Endodermal cell (in vitro differentiated cells): ENCODE data around the gene YKT6. TPM values are rescaled to one million over a fixed set of nuclear protein-coding genes. Genes with fewer than 3 reads are reported as not detected.
A peak's percentile ranks its signal among the peaks of the same experiment; 100 is the strongest.

Experiments used
- DNase-seq: peaks from one replicate; pipeline ENCODE4 v3.0.0-alpha.2; 2017
- H3K27ac ChIP-seq: 2 replicates; pipeline ENCODE4 v1.5.1; 2013; ENCODE audit warnings: mild to moderate bottlenecking, low read depth, low read length, moderate library complexity
- H3K27me3 ChIP-seq: 2 replicates; pipeline ENCODE4 v1.6.1; 2013; ENCODE audit warnings: mild to moderate bottlenecking, low read length, moderate library complexity; ENCODE audit not compliant: insufficient read depth, control insufficient read depth, poor library complexity, severe bottlenecking
- H3K36me3 ChIP-seq: 2 replicates; pipeline ENCODE4 v1.7.0; 2013; ENCODE audit warnings: mild to moderate bottlenecking, low read length, moderate library complexity; ENCODE audit not compliant: control insufficient read depth, insufficient read depth
- H3K4me1 ChIP-seq: one replicate; pipeline ENCODE4 v1.7.0; 2013; ENCODE audit warnings: low read length; ENCODE audit not compliant: control insufficient read depth, insufficient read depth
- H3K4me3 ChIP-seq: 2 replicates; pipeline ENCODE4 v1.5.1; 2013; ENCODE audit warnings: mild to moderate bottlenecking, low read length, moderate library complexity
- H3K9ac ChIP-seq: 2 replicates; pipeline ENCODE4 v1.6.1; 2013; ENCODE audit warnings: mild to moderate bottlenecking, low read length, moderate library complexity; ENCODE audit not compliant: poor library complexity, severe bottlenecking; ENCODE audit errors: extremely low read depth
- H3K9me3 ChIP-seq: 2 replicates; pipeline ENCODE4 v1.6.1; 2013; ENCODE audit warnings: mild to moderate bottlenecking, low read length, moderate library complexity; ENCODE audit not compliant: control insufficient read depth
- H3K27ac Mint-ChIP-seq: 2 replicates; pipeline ENCODE4 v1.8.0; 2020; ENCODE audit warnings: mixed read lengths
- H3K27me3 Mint-ChIP-seq: 2 replicates; pipeline ENCODE4 v1.8.0; 2021; ENCODE audit warnings: mild to moderate bottlenecking, mixed read lengths; ENCODE audit not compliant: insufficient read depth
- H3K36me3 Mint-ChIP-seq: 2 replicates; pipeline ENCODE4 v1.8.0; 2020; ENCODE audit warnings: low read depth, mixed read lengths
- H3K4me1 Mint-ChIP-seq: 2 replicates; pipeline ENCODE4 v1.8.0; 2020; ENCODE audit warnings: mixed read lengths
- H3K4me3 Mint-ChIP-seq: 2 replicates; pipeline ENCODE4 v1.8.0; 2020; ENCODE audit warnings: mild to moderate bottlenecking, moderate library complexity, mixed read lengths
- H3K9me3 Mint-ChIP-seq: 2 replicates; pipeline ENCODE4 v1.8.0; 2020; ENCODE audit warnings: mild to moderate bottlenecking, mixed read lengths
- WGBS, 2 experiments: methylation state at CpG; one replicate each; pipeline versions ENCODE4 v1.1.5 to v1.1.7; 2013; ENCODE audit warnings: missing lambda C conversion rate in 2 of 2, mixed read lengths in 1 of 2; ENCODE audit not compliant: insufficient coverage in 1 of 2, insufficient read length in 1 of 2; 5-methylcytosine and 5-hydroxymethylcytosine counted together
- total RNA-seq, 2 donors: library from RNA; stranded (reverse); fragmentation: NEBNext Ultra II Directional in 1 of 2; extraction: Animal tissue kit (Norgen Biotek cat#: 25700) in 1 of 2; gene quantifications; 2 replicates in 1 of 2; 3 replicates in 1 of 2; pipeline ENCODE4 v1.2.1, GENCODE V29; 2021
- TF ChIP-seq, protein P1 (sequence below): fragments of 200-600 bp; sonication (generic); conservative IDR thresholded peaks from 2 replicates; pipeline ENCODE4 v1.5.0; 2021; ENCODE audit warnings: antibody characterized with exemption, mild to moderate bottlenecking

Gene YKT6
- total RNA-seq, 2 donors from 2014 or later, result 96.2 to 101 TPM

DNA sequence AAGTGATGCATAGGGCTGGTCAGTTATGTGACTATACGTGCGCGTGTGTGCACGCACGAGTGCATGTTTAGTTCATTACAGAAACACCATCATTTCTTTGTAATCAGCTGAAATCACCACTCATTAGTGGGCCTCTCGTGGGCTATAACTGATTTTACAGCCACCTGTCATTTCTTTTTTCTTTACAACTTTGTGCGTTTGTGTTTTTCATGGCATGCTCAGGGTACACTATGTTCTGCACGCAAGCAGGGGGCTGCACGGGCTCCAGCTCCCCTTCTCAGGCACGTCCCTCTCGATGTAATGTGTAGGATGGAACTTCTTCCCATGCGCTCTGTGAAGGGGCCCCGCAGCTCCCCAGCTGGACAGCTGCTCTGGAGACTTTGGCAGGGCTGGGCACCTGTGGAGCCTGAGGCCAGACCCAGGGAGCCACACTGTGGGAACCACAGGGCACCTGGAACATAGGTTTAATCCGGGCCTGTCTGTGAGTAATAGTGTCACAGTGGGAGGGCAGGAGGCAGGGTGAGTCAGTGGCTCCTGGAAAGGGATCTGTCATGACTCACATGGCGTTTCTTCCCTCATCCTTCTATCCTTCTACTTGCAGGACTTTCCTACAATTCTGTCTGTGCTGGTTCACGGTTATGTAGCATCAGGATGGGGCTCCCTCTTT lies 16.4 kb upstream of the YKT6 start:
- H3K27me3 Mint-ChIP-seq, result peaks cover 19% of the 10 kb centered on the region
- no peaks in the 10 kb centered on the region for H3K27me3 ChIP-seq
- H3K9me3 ChIP-seq, result peaks cover 7% of the 10 kb centered on the region
- H3K4me1 ChIP-seq, result peaks cover 2% of the 10 kb centered on the region
- no peak overlapping the region for H3K9ac ChIP-seq
- WGBS, 2 experiments, result 81 to 88% methylated on average over 8 to 16 of the region's 16 CpGs
- TF ChIP-seq, protein P1, sequence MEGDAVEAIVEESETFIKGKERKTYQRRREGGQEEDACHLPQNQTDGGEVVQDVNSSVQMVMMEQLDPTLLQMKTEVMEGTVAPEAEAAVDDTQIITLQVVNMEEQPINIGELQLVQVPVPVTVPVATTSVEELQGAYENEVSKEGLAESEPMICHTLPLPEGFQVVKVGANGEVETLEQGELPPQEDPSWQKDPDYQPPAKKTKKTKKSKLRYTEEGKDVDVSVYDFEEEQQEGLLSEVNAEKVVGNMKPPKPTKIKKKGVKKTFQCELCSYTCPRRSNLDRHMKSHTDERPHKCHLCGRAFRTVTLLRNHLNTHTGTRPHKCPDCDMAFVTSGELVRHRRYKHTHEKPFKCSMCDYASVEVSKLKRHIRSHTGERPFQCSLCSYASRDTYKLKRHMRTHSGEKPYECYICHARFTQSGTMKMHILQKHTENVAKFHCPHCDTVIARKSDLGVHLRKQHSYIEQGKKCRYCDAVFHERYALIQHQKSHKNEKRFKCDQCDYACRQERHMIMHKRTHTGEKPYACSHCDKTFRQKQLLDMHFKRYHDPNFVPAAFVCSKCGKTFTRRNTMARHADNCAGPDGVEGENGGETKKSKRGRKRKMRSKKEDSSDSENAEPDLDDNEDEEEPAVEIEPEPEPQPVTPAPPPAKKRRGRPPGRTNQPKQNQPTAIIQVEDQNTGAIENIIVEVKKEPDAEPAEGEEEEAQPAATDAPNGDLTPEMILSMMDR, result no peak
- no peaks in the 10 kb centered on the region for H3K36me3 Mint-ChIP-seq
- no peaks in the 10 kb centered on the region for H3K36me3 ChIP-seq
- no peak overlapping the region for H3K4me3 ChIP-seq
- peak; percentile 82 for DNase-seq
- H3K27ac Mint-ChIP-seq, result no peak overlapping the region
- no peak overlapping the region for H3K4me3 Mint-ChIP-seq
- no peak overlapping the region for H3K27ac ChIP-seq
- H3K9me3 Mint-ChIP-seq, result peaks cover 13% of the 10 kb centered on the region
- peaks cover 7% of the 10 kb centered on the region for H3K4me1 Mint-ChIP-seq

DNA sequence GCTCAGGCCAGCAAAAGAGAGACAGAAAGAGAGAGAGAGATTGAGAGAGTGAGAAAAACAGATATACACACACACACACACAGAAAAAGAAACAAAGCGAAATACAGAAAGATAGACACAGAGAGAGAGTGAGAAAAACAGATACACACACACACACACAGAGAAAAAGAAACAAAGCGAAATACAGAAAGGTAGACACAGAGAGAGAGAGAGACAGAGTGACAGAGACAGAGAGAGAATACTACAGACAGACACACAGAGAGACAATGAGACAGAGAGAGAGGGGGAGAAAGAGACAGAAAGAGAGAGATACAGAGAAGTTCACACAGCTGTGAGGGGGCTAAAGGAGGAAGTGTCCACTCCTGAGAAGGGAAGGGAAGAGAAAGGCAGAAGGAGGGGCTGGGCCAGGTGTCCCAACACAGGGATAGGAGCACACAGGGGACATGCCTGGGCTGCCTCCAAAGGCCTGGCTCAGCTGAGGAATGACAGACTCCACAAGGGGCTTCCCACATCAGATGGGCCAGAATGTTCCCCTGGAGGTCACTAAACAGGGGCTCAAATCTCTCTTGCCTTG lies 15.8 kb upstream of the YKT6 start:
- Histone ChIP-seq H3K36me3 (no peaks in the 10 kb centered on the region), H3K27me3 (no peaks in the 10 kb centered on the region), H3K4me1 (peaks cover 2% of the 10 kb centered on the region), H3K9ac (no peak overlapping the region), H3K27ac (no peak overlapping the region), H3K4me3 (no peak overlapping the region), H3K9me3 (peaks cover 7% of the 10 kb centered on the region)
- H3K4me3 Mint-ChIP-seq, result no peak overlapping the region
- DNase-seq, result no peak
- 89 to 100% methylated on average over 1 of the region's 2 CpGs for WGBS, 2 experiments
- H3K36me3 Mint-ChIP-seq, result no peaks in the 10 kb centered on the region
- peaks cover 13% of the 10 kb centered on the region for H3K9me3 Mint-ChIP-seq
- TF ChIP-seq, protein P1, result no peak
- H3K27ac Mint-ChIP-seq, result no peak overlapping the region
- H3K4me1 Mint-ChIP-seq, result peaks cover 7% of the 10 kb centered on the region
- H3K27me3 Mint-ChIP-seq, result peaks cover 19% of the 10 kb centered on the region

GRCh38 chr7:44185729-44186128 lies 15.0 kb upstream of the YKT6 start:
- Histone ChIP-seq H3K4me3 (no peak overlapping the region), H3K9me3 (peaks cover 7% of the 10 kb centered on the region), H3K9ac (no peak overlapping the region), H3K4me1 (peaks cover 2% of the 10 kb centered on the region), H3K36me3 (no peaks in the 10 kb centered on the region), H3K27me3 (no peaks in the 10 kb centered on the region), H3K27ac (no peak overlapping the region)
- TF ChIP-seq, protein P1, result no peak
- no peak overlapping the region for H3K4me3 Mint-ChIP-seq
- no peak for DNase-seq
- 80 to 94% methylated on average over 1 to 5 of the region's 5 CpGs for WGBS, 2 experiments
- peaks cover 19% of the 10 kb centered on the region for H3K27me3 Mint-ChIP-seq
- peaks cover 13% of the 10 kb centered on the region for H3K9me3 Mint-ChIP-seq
- no peaks in the 10 kb centered on the region for H3K36me3 Mint-ChIP-seq
- no peak overlapping the region for H3K27ac Mint-ChIP-seq
- H3K4me1 Mint-ChIP-seq, result peaks cover 7% of the 10 kb centered on the region
